H1 (cell line): ENCODE results near the gene UBE2E3. TPM values are rescaled to one million over a fixed set of nuclear protein-coding genes. Genes with fewer than 3 reads are reported as not detected.

Experiments used
- CHD7 ChIP-seq: fragments of 300-600 bp; sonication (generic); IDR thresholded peaks from 2 replicates; pipeline ENCODE4 v1.7.1; 2012; ENCODE audit warnings: low read length, moderate library complexity, mild to moderate bottlenecking, inconsistent platforms; ENCODE audit not compliant: insufficient replicate concordance
- CTCF ChIP-seq, 3 experiments: IDR thresholded peaks; 1 replicate in 2 of 3; 2 replicates in 1 of 3; pipeline versions ENCODE4 v1.5.1 to v1.6.1; 2011; ENCODE audit warnings: low read length in 3 of 3, mild to moderate bottlenecking in 3 of 3, inconsistent platforms in 2 of 3, low read depth in 1 of 3, moderate library complexity in 1 of 3; ENCODE audit not compliant: insufficient read depth in 1 of 3; ENCODE audit errors: control extremely low read depth in 1 of 3
- KDM5A ChIP-seq: fragments of 200-600 bp; IDR thresholded peaks from 2 replicates; pipeline ENCODE4 v1.7.1; 2012; ENCODE audit warnings: mild to moderate bottlenecking, low read length, inconsistent platforms, mixed read lengths
- RAD21 ChIP-seq, 2 experiments: IDR thresholded peaks in 1 of 2; conservative IDR thresholded peaks in 1 of 2; 2 replicates each; pipeline ENCODE4 v1.6.1; 2011; ENCODE audit warnings: low read depth in 2 of 2, low read length in 2 of 2, improper control_type of control experiment in 1 of 2, inconsistent platforms in 1 of 2, mild to moderate bottlenecking in 1 of 2, moderate library complexity in 1 of 2
- polyA plus RNA-seq, 7 experiments: library from polyadenylated mRNA; depleted of rRNA in 3 of 7; stranded (reverse) in 5 of 7; unstranded in 2 of 7; fragments of >200 nt in 5 of 7; fragments of 200-250 nt in 2 of 7; gene quantifications; 1 replicate in 5 of 7; 2 replicates in 1 of 7; 4 replicates in 1 of 7; pipeline versions ENCODE4 v1.2.1 to v1.2.3, GENCODE V29; 2011 to 2013; ENCODE audit warnings: missing spikeins in 2 of 7, mixed read lengths in 2 of 7
- total RNA-seq: library from RNA; stranded (reverse); fragmentation: NEBNext Ultra II Directional; extraction: Animal tissue kit (Norgen Biotek cat#: 25700); gene quantifications from 2 replicates; pipeline ENCODE4 v1.2.1, GENCODE V29; 2021

The UBE2E3 gene
- total and polyA plus RNA-seq, 2 of the 8 experiments (the other 6 are each of a cell fraction or from before 2014, with no cell fraction given) = 106 to 132 TPM

GRCh38 chr2:181058378-181059269, 78.2 kb downstream of the UBE2E3 start (continued):
- TF ChIP-seq CHD7 (peak; percentile 74), KDM5A (no peak), CTCF (IDR thresholded peaks at IDR 0.05; ENCODE audit: control extremely low read depth in 1 of 3, insufficient read depth in 1 of 3, low read depth in 1 of 3, low read length in 3 of 3) (peak in 2 of 3 experiments; percentile 37 to 68; a peak in 2 of 4 replicates), RAD21 (IDR thresholded peaks at IDR 0.05 in 1 of 2, conservative IDR thresholded peaks at IDR 0.05 in 1 of 2; ENCODE audit: low read depth in 2 of 2, low read length in 2 of 2) (peak; percentile 80 to 83)
